ENCODE measurements around the gene SSTR1. TPM values are rescaled to one million over a fixed set of nuclear protein-coding genes. Genes with fewer than 3 reads are reported as not detected.
"Not testable (repeated sequence)": the region's sequence is repeated elsewhere in the genome, so short reads cannot be mapped to it uniquely, and the experiment has no call there.

SSTR1 gene
- total and polyA plus RNA-seq, 2 of the 13 experiments (the other 11 are each of a cell fraction or from before 2014, with no cell fraction given): 0.04 TPM

GRCh38 chr14:38190846-38191245, 16.9 kb upstream of the SSTR1 start:
- in situ Hi-C loops (cut with HindIII; ENCODE audit: extremely low pct_ligation_motif_present, low pct_unique_long_range_greater_than_20kb); H3K27me3 ChIP-seq (ENCODE audit: control insufficient read depth in 1 of 2, insufficient read depth in 2 of 2, low read length in 2 of 2); H3K9ac ChIP-seq (ENCODE audit: insufficient read depth, low read depth, low read length): not testable (repeated sequence)

GRCh38 chr14:38191491-38191890, 16.2 kb upstream of the SSTR1 start:
- not testable (repeated sequence) for H3K9ac ChIP-seq (ENCODE audit: insufficient read depth, low read depth, low read length); FAIRE-seq

More at GRCh38 chr14:38190846-38191245, 16.9 kb upstream of the SSTR1 start:
- H3K27ac ChIP-seq (ENCODE audit: extremely low read length, insufficient read depth, low read length); DNase-seq (ENCODE audit: low spot score); CTCF ChIA-PET (ENCODE audit: low intra/inter-chr PET ratio, low total read pairs); ATAC-seq; H4K20me1 ChIP-seq (ENCODE audit: insufficient read depth, low read length); POLR2A ChIA-PET; H3K4me3 ChIP-seq (replicated peaks in 1 of 3; ENCODE audit: insufficient read depth in 1 of 3, low read depth in 2 of 3, low read length in 3 of 3); intact Hi-C loops (cut with micrococcal nuclease; ENCODE audit: unreplicated experiment); H3K4me1 ChIP-seq (ENCODE audit: insufficient read depth, low read length); H3K79me2 ChIP-seq (ENCODE audit: insufficient read depth, low read length); FAIRE-seq; H2AFZ ChIP-seq (ENCODE audit: low read length); H3K36me3 ChIP-seq (replicated peaks in 1 of 2; ENCODE audit: control insufficient read depth in 1 of 2, insufficient read depth in 2 of 2, low read length in 2 of 2); BruUV-seq (replicated peaks); H3K9me3 ChIP-seq (ENCODE audit: low read length); H3K4me2 ChIP-seq (ENCODE audit: low read depth, low read length): not testable (repeated sequence)
- 41% methylated on average over 11 of the region's 11 CpGs for WGBS (ENCODE audit: low lambda C conversion rate)

More at GRCh38 chr14:38191491-38191890, 16.2 kb upstream of the SSTR1 start:
- H3K27me3 ChIP-seq (ENCODE audit: control insufficient read depth in 1 of 2, insufficient read depth in 2 of 2, low read length in 2 of 2); ATAC-seq; H3K4me3 ChIP-seq (replicated peaks in 1 of 3; ENCODE audit: insufficient read depth in 1 of 3, low read depth in 2 of 3, low read length in 3 of 3); BruUV-seq (replicated peaks); H4K20me1 ChIP-seq (ENCODE audit: insufficient read depth, low read length); in situ Hi-C loops (cut with HindIII; ENCODE audit: extremely low pct_ligation_motif_present, low pct_unique_long_range_greater_than_20kb); H2AFZ ChIP-seq (ENCODE audit: low read length); H3K79me2 ChIP-seq (ENCODE audit: insufficient read depth, low read length); intact Hi-C loops (cut with micrococcal nuclease; ENCODE audit: unreplicated experiment); H3K4me2 ChIP-seq (ENCODE audit: low read depth, low read length); H3K36me3 ChIP-seq (replicated peaks in 1 of 2; ENCODE audit: control insufficient read depth in 1 of 2, insufficient read depth in 2 of 2, low read length in 2 of 2); DNase-seq (ENCODE audit: low spot score); POLR2A ChIA-PET; CTCF ChIA-PET (ENCODE audit: low intra/inter-chr PET ratio, low total read pairs); H3K27ac ChIP-seq (ENCODE audit: extremely low read length, insufficient read depth, low read length); H3K9me3 ChIP-seq (ENCODE audit: low read length); H3K4me1 ChIP-seq (ENCODE audit: insufficient read depth, low read length): not testable (repeated sequence)
- 10% methylated on average over 10 of the region's 10 CpGs for WGBS (ENCODE audit: low lambda C conversion rate)

Measured in HepG2 (cell line).